Testis (tissue), 3 donors: Measurements from ENCODE around the gene ZMIZ1. TPM values are rescaled to one million over a fixed set of nuclear protein-coding genes. Genes with fewer than 3 reads are reported as not detected.

Experiments
- DNase-seq: peaks from one replicate; pipeline ENCODE4 v3.0.0-alpha.2; 2019
- H3K27ac ChIP-seq, 2 donors: fragments of 200-600 bp; sonication (generic); one replicate each; pipeline ENCODE4 v1.5.1; 2019
- H3K27me3 ChIP-seq: fragments of 200-600 bp; sonication (generic); one replicate; pipeline ENCODE4 v1.5.1; 2019
- H3K36me3 ChIP-seq: fragments of 200-600 bp; sonication (generic); one replicate; pipeline ENCODE4 v1.5.1; 2017; ENCODE audit warnings: low read depth; ENCODE audit errors: missing control alignments
- H3K4me1 ChIP-seq: fragments of 200-600 bp; sonication (generic); one replicate; pipeline ENCODE4 v1.5.1; 2019
- H3K4me3 ChIP-seq, 2 donors: fragments of 200-600 bp; sonication (generic); one replicate each; pipeline ENCODE4 v1.5.1; 2017 to 2019
- H3K9me3 ChIP-seq: fragments of 200-600 bp; sonication (generic); one replicate; pipeline ENCODE4 v1.5.1; 2017
- CTCF ChIP-seq, 3 experiments: fragments of 450-650 bp in 2 of 3; fragments of 200-600 bp in 1 of 3; sonication (generic) in 1 of 3; IDR thresholded peaks; one replicate each; pipeline ENCODE4 v1.5.1; 2016 to 2019; ENCODE audit warnings: antibody characterized with exemption in 3 of 3, mild to moderate bottlenecking in 2 of 3, moderate library complexity in 1 of 3
- POLR2A ChIP-seq: fragments of 450-650 bp; IDR thresholded peaks from one replicate; pipeline ENCODE4 v1.6.1; 2017; ENCODE audit warnings: antibody characterized with exemption, mild to moderate bottlenecking, moderate library complexity
- WGBS, 2 donors: methylation state at CpG; one replicate each; pipeline ENCODE4 v1.1.5; 2018; 5-methylcytosine and 5-hydroxymethylcytosine counted together
- intact Hi-C: fragments of 100-400 bp; cut with DNase I; formaldehyde crosslinking; loops from one replicate; pipeline ENCODE4 v1.15.1; 2023; ENCODE audit warnings: low total_unique reads
- polyA plus RNA-seq: library from polyadenylated mRNA; stranded (reverse); fragments of 350-450 nt; fragmentation: Illumina TruSeq; extraction: RNeasy Lipid Tissue Mini Kit (QIAGEN cat#74804); gene quantifications from one replicate; pipeline ENCODE4 v1.2.3, GENCODE V29; 2014; ENCODE audit warnings: low read depth, low replicate concordance; ENCODE audit not compliant: insufficient read depth
- total RNA-seq, 2 donors: library from RNA; depleted of rRNA; stranded (reverse); fragments of >200 nt; gene quantifications; one replicate each; pipeline ENCODE4 v1.2.3, GENCODE V29; 2016

ZMIZ1 gene
- total and polyA plus RNA-seq, 3 donors from 2014 or later = 15.2 to 22.0 (median 18.8) TPM

- no peak for DNase-seq
- intact Hi-C loops = no loop called here
- peak overlapping the region in 1 of 2 donors; percentile 36 for H3K27ac ChIP-seq
- no peak for TF ChIP-seq CTCF (IDR thresholded peaks at IDR 0.05)
- TF ChIP-seq POLR2A = no peak
- no peaks in the 10 kb centered on the region for H3K36me3 ChIP-seq
- WGBS, 2 donors = 59 to 61% methylated on average over 5 of the region's 5 CpGs
- H3K9me3 ChIP-seq = no peaks in the 10 kb centered on the region
- no peaks in the 10 kb centered on the region for H3K27me3 ChIP-seq
- peaks cover 40% of the 10 kb centered on the region for H3K4me1 ChIP-seq
- no peak overlapping the region for H3K4me3 ChIP-seq
Observed at GRCh38 chr10:79172881-79173280, 104.1 kb downstream of the ZMIZ1 start.

- peaks cover 49% of the 10 kb centered on the region for H3K4me1 ChIP-seq
Observed at GRCh38 chr10:79173582-79174262, 105.0 kb downstream of the ZMIZ1 start.

DNA sequence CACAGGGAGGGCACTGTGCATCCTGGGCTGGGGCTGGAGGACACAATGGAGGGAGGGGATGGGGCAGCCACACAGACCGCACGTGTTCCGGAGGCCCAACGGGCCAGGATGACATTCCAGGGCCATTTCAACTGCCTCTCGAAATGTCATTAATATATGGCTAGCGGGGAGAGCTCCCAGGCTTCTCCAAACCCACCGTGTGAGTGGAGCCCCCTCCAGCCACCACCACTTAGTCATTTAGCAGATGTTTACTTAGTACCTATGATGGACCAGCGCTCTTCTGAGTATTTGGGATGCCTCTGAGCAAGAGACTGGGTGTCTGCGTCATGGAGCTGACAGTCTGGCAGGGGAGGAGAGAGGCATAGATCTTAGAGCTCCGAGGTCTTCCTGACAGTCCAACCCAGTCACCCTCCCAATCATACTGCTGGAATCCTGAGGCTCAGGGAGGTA, 107.3 kb downstream of the ZMIZ1 start:
- intact Hi-C loops = no loop called here
- WGBS, 2 donors = 65 to 66% methylated on average over 8 to 10 of the region's 10 CpGs
- Histone ChIP-seq H3K9me3 (no peaks in the 10 kb centered on the region), H3K27ac (peak overlapping the region in 1 of 2 donors; percentile 19), H3K4me1 (peaks cover 63% of the 10 kb centered on the region), H3K27me3 (no peaks in the 10 kb centered on the region), H3K4me3 (no peak overlapping the region), H3K36me3 (no peaks in the 10 kb centered on the region)
- no peak for DNase-seq
- TF ChIP-seq CTCF (IDR thresholded peaks at IDR 0.05) (no peak), POLR2A (no peak)

More at GRCh38 chr10:79173582-79174262, 105.0 kb downstream of the ZMIZ1 start:
- 91 to 93% methylated on average over 9 to 10 of the region's 10 CpGs for WGBS, 2 donors
- intact Hi-C loops = no loop called here
- Histone ChIP-seq H3K27ac (peak overlapping the region in 1 of 2 donors; percentile 36), H3K4me3 (no peak overlapping the region), H3K36me3 (no peaks in the 10 kb centered on the region), H3K9me3 (no peaks in the 10 kb centered on the region), H3K27me3 (no peaks in the 10 kb centered on the region)
- TF ChIP-seq POLR2A (no peak), CTCF (IDR thresholded peaks at IDR 0.05) (no peak)
- no peak for DNase-seq

DNA sequence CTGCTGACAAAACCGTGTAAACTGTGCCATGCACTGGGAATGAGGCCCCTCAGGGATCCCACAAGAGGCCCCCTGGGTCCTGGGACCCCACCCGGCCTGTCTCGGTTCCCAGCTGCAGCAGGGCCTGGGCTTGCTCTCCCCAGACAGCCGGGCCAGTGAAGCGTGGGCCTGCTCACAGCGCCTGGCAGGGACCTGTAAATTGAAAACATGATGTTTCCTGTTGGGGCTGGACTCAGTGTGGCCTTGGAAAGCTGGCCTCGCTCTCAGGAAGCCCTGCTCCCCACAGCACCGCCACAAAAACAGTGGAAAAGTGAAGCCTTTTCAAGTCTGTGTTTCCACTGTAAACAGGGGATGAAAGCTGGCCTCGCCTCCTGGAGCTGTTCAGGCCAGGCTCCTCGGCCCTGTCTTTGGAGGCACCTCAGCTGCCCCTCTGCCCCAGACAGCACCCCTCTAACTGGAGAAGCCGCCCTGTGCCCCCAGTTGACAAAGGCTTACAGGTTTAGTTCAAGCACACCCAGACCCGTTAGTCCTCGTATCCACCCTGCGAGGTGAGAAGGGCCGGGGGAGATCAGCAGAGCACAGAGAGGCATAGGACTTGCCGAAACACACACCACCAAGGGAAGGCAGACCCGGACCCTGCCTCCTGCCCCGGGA, 108.3 kb downstream of the ZMIZ1 start:
- intact Hi-C loops = no loop called here
- TF ChIP-seq POLR2A (no peak), CTCF (IDR thresholded peaks at IDR 0.05) (no peak)
- DNase-seq = peak; percentile 75
- peak overlapping the region; percentile 69 to 72 for H3K27ac ChIP-seq
- H3K4me3 ChIP-seq = no peak overlapping the region
- no peaks in the 10 kb centered on the region for H3K36me3 ChIP-seq
- H3K27me3 ChIP-seq = no peaks in the 10 kb centered on the region
- 29 to 33% methylated on average over 10 to 18 of the region's 18 CpGs for WGBS, 2 donors
- H3K9me3 ChIP-seq = no peaks in the 10 kb centered on the region
- H3K4me1 ChIP-seq = peaks cover 73% of the 10 kb centered on the region
